Astrocyte of the spinal cord (primary cell): ENCODE measurements around the gene FAS.

Experiments used
- DNase-seq: peaks from one replicate; pipeline ENCODE4 v3.0.0; 2011; ENCODE audit warnings: low read depth, low spot score
- H3K4me3 ChIP-seq: 2 replicates; pipeline ENCODE4 v1.5.1; 2011; ENCODE audit warnings: low read depth, mild to moderate bottlenecking, low read length, moderate library complexity
- in situ Hi-C: cut with HindIII; loops from 2 replicates; pipeline ENCODE4 v1.10.0; 2017; ENCODE audit warnings: low sequenced_read_pairs
- TF ChIP-seq, protein P1 (sequence below): IDR thresholded peaks from 2 replicates; pipeline ENCODE4 v1.5.1; 2012; ENCODE audit warnings: low read depth, mild to moderate bottlenecking, low read length, inconsistent platforms

FAS gene

DNA sequence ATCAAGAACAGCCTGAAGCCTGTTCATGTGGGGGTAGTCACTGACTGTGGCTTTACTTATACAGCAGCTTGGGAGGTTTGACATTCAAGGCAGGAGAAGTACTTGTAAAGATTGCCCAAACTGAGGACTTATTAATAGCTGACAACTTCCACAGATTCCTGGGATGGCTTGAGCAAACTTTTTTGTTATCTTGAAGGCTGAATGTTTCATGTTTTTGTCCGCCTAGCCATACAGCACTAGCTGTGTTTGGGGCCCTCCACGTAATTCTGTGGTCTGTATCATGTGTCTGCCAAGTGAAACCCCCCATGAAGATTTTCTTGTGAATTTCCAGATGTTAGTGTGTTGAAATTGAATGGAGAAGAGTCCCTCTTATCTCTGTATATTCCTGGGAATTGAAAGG is 38.6 kb downstream of the FAS start:
- TF ChIP-seq, protein P1, sequence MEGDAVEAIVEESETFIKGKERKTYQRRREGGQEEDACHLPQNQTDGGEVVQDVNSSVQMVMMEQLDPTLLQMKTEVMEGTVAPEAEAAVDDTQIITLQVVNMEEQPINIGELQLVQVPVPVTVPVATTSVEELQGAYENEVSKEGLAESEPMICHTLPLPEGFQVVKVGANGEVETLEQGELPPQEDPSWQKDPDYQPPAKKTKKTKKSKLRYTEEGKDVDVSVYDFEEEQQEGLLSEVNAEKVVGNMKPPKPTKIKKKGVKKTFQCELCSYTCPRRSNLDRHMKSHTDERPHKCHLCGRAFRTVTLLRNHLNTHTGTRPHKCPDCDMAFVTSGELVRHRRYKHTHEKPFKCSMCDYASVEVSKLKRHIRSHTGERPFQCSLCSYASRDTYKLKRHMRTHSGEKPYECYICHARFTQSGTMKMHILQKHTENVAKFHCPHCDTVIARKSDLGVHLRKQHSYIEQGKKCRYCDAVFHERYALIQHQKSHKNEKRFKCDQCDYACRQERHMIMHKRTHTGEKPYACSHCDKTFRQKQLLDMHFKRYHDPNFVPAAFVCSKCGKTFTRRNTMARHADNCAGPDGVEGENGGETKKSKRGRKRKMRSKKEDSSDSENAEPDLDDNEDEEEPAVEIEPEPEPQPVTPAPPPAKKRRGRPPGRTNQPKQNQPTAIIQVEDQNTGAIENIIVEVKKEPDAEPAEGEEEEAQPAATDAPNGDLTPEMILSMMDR = no peak
- in situ Hi-C loops = no loop called here
- DNase-seq = no peak

DNA sequence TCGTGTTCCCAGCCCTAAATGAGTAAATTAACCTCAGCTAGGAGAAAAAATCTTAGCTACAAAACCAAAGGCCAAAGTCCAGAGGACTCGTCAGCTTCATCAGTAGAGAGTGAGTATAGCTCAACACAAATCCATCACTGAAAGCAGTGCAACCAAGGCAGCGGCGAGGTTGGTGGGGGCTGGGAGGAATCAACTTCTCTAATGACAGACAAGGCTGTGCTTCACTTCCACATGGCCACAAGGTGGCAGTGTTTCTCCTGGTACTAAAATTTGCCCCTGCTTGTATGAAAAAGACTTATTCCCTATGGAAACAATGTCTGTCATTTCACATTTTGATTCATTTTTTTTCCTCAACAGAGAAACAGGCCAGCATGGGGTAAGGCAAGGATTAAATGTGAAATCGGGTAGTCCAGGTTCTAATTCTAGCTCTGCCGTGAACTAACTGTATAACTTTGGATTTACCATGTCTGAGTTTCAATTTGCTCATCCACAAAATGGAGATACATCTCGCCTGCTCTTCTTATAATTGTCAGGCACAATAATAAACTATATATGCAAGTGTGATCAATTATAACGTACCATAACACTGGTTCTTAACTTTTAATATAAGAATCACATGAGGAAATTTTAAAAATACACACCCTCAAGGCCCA is 39.3 kb downstream of the FAS start:
- TF ChIP-seq, protein P1 = peak; percentile 80
- H3K4me3 ChIP-seq = no peak overlapping the region
- DNase-seq = peak; percentile 81
- in situ Hi-C loops = no loop called here

More for the DNA sequence above, 38.6 kb downstream of the FAS start:
- no peak overlapping the region for H3K4me3 ChIP-seq

DNA sequence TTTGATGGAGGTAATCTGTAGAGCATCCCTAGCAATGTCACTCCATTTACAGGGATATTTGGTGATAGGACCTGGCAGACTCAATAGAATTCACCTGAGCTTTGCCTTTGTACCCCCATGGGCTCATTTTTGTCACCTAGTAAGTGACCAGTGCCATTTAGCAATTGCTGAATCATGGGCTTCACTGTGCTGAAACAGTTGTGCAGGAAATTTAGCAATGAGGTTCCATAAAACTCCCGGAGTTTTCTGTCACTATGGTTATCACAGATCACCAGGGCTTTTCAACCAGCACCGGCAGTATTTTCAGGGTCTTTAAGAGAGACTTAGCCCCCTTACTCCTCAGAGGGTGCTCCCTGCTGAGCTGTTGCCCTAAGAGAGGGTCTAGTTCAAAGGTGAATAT is 40.2 kb downstream of the FAS start:
- TF ChIP-seq, protein P1 = no peak
- no peak overlapping the region for H3K4me3 ChIP-seq
- DNase-seq = no peak
- in situ Hi-C loops = no loop called here

DNA sequence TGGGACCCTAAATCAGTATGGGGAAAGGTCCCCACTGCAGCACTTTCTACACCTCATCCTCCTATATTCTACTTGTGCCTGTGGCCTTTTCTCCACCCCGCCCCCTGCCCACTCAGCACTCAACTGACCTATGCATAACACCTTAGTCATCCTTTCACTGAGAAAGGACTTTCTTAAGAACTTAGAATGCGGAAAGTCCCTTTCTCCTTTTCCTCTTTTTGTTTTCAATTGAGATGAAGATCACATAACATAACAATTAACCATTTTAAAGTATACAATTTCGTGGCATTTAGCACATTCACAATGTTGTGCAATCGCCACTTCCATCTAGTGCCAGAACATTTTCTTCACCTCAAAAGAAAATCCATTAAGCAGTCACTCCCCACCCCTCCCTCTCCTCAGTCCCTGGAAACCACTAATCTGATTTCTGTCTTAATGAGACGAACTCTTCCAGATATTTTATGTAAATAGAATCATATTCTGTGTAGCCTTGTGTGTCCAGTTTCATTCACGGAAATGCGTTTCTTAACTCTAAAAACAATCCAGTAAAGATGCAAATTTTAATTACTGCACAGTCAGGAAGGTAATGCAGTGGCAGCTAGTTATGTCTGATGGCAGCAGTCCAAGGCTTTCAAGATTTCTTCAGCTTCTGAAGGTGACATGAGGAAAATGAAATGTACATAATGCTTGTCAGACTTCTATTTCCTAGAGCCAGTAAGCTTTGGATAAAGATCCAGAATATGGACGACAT is 41.7 kb downstream of the FAS start:
- DNase-seq = peak; percentile 68
- TF ChIP-seq, protein P1 = no peak
- in situ Hi-C loops = no loop called here
- no peak overlapping the region for H3K4me3 ChIP-seq

DNA sequence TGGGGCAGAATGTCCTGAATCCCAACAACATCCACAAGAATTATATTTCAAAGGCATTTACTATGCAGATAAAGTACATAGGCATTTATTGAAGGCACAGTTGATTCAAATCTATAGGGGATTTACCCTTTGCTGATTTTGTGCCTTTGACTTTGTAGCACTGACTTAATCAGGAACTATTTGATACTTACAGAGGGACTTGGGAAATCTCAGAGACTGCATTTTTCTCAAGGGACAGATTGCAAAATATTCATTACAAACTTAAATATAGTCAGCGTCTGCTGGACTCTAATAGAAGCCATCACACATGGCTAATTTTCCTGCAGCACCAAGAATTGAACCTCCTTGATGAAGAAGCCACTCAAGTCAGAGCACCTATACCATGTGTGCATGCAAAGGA is 44.9 kb downstream of the FAS start:
- TF ChIP-seq, protein P1 = no peak
- DNase-seq = no peak
- in situ Hi-C loops = no loop called here
- no peak overlapping the region for H3K4me3 ChIP-seq

DNA sequence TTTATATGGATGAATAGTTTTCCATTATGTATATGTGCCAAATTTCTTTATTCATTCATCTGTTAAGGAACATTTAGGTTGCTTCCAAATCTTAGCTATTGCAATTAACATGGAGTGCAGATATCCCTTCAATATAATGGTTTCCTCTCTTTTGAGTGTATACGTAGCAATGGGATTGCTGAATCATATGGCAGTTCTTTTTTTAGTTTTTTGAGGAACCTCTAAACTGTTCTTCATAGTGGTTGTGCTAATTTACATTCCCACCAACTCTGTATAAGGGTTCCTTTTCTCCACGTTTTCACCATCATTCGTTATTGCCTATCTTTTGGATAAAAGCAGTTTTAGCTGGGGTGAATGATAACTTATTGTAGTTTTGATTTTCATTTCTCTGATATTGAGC is 46.5 kb downstream of the FAS start:
- H3K4me3 ChIP-seq = no peak overlapping the region
- TF ChIP-seq, protein P1 = no peak
- no peak for DNase-seq
- in situ Hi-C loops = no loop called here
